ENCODE measurements around the gene SGMS1. TPM values are rescaled to one million over a fixed set of nuclear protein-coding genes. Genes with fewer than 3 reads are reported as not detected.

The SGMS1 gene
- polyA plus RNA-seq, 1 experiment, result 21.1 TPM

- Histone ChIP-seq H3K4me3 (ENCODE audit: low read depth, low read length) (no peak overlapping the region), H3K27me3 (ENCODE audit: control insufficient read depth, insufficient read depth, low read length) (no peaks in the 10 kb centered on the region), H3K36me3 (ENCODE audit: control insufficient read depth, insufficient read depth, low read length) (no peaks in the 10 kb centered on the region)
- ChIA-PET CTCF (interaction anchor here (1.7 kb wide), 1 partner anchor 10 kb away, joined by 4 read pairs; no protein-coding TSS in a partner anchor), POLR2A (no interaction called here)
- TF ChIP-seq CTCF (IDR thresholded peaks at IDR 0.05; ENCODE audit: insufficient read depth, low read depth, low read length), result no peak
- DNase-seq (ENCODE audit: low read depth), result no peak
Observed at GRCh38 chr10:50392426-50392825, 231.3 kb downstream of the SGMS1 start.

GRCh38 chr10:50390302-50390701 is 233.5 kb downstream of the SGMS1 start:
- Histone ChIP-seq H3K4me3 (ENCODE audit: low read depth, low read length) (no peak overlapping the region), H3K36me3 (ENCODE audit: control insufficient read depth, insufficient read depth, low read length) (no peaks in the 10 kb centered on the region), H3K27me3 (ENCODE audit: control insufficient read depth, insufficient read depth, low read length) (no peaks in the 10 kb centered on the region)
- CTCF ChIA-PET, result no interaction called here
- DNase-seq (ENCODE audit: low read depth), result no peak
- POLR2A ChIA-PET, result no interaction called here
- TF ChIP-seq CTCF (IDR thresholded peaks at IDR 0.05; ENCODE audit: insufficient read depth, low read depth, low read length), result no peak

GRCh38 chr10:50388181-50388580 is 235.6 kb downstream of the SGMS1 start:
- H3K36me3 ChIP-seq (ENCODE audit: control insufficient read depth, insufficient read depth, low read length), result no peaks in the 10 kb centered on the region
- H3K4me3 ChIP-seq (ENCODE audit: low read depth, low read length), result no peak overlapping the region
- TF ChIP-seq CTCF (IDR thresholded peaks at IDR 0.05; ENCODE audit: insufficient read depth, low read depth, low read length), result no peak
- DNase-seq (ENCODE audit: low read depth), result no peak
- H3K27me3 ChIP-seq (ENCODE audit: control insufficient read depth, insufficient read depth, low read length), result no peaks in the 10 kb centered on the region
- CTCF ChIA-PET, result no interaction called here
- POLR2A ChIA-PET, result no interaction called here

GRCh38 chr10:50387732-50388073 is 236.1 kb downstream of the SGMS1 start:
- Histone ChIP-seq H3K27me3 (ENCODE audit: control insufficient read depth, insufficient read depth, low read length) (no peaks in the 10 kb centered on the region), H3K36me3 (ENCODE audit: control insufficient read depth, insufficient read depth, low read length) (no peaks in the 10 kb centered on the region), H3K4me3 (ENCODE audit: low read depth, low read length) (no peak overlapping the region)
- DNase-seq (ENCODE audit: low read depth), result no peak
- POLR2A ChIA-PET, result no interaction called here
- no peak for TF ChIP-seq CTCF (IDR thresholded peaks at IDR 0.05; ENCODE audit: insufficient read depth, low read depth, low read length)
- CTCF ChIA-PET, result interaction anchor here (1.6 kb wide), 1 partner anchor 9 kb away, joined by 4 read pairs; no protein-coding TSS in a partner anchor

GRCh38 chr10:50387007-50387731 is 236.6 kb downstream of the SGMS1 start:
- no peaks in the 10 kb centered on the region for H3K27me3 ChIP-seq (ENCODE audit: control insufficient read depth, insufficient read depth, low read length)
- POLR2A ChIA-PET, result no interaction called here
- no peak for TF ChIP-seq CTCF (IDR thresholded peaks at IDR 0.05; ENCODE audit: insufficient read depth, low read depth, low read length)
- H3K36me3 ChIP-seq (ENCODE audit: control insufficient read depth, insufficient read depth, low read length), result no peaks in the 10 kb centered on the region
- CTCF ChIA-PET, result interaction anchor here (0.9 to 1.6 kb wide), 2 partner anchors 9 to 20 kb away, joined by 3 to 4 read pairs; no protein-coding TSS in a partner anchor
- DNase-seq (ENCODE audit: low read depth), result no peak
- H3K4me3 ChIP-seq (ENCODE audit: low read depth, low read length), result no peak overlapping the region
